ENCODE results near the gene TCL1B.

TCL1B gene

DNA sequence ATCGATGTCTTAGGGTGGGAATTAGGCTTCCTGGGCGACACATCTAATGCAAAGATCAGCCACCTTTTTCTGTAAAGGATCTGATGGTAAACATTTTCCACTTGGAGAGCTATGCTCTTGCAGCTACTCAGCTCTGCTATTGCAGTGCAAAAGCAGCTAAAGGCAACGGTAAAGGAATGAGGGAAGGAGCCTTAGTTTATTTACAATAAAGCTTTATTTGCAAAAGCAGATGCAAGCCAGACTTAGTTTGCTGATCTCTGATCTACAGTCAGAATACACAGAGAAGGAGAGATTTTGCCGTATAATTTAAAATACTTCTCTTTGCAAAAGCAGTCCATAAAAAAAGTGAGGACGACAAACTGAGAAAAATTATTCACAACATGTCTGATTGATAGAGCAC, 3.2 kb downstream of the TCL1B start:
- Histone ChIP-seq H3K79me2 (ENCODE audit: insufficient read depth, low read length) (0 out of 2 replicates have a peak, but pooled peaks cover 5% of the 10 kb centered on the region), H4K20me1 (ENCODE audit: low read depth, low read length) (no peaks in the 10 kb centered on the region), H3K9me3 (ENCODE audit: insufficient read depth, low read length) (no peaks in the 10 kb centered on the region), H3K4me2 (ENCODE audit: low read depth, low read length, poor library complexity, severe bottlenecking) (no peak overlapping the region), H3K27me3 (ENCODE audit: low read length) (no peaks in the 10 kb centered on the region), H2AFZ (ENCODE audit: low read depth, low read length, severe bottlenecking) (no peak overlapping the region), H3F3A (ENCODE audit: insufficient read depth) (0 out of 2 replicates have a peak, but pooled peaks cover 6% of the 10 kb centered on the region), H3K27ac (ENCODE audit: low read depth, low read length) (no peak overlapping the region), H3K9ac (ENCODE audit: low read length) (no peak overlapping the region), H3K9me2 (replicated peaks; ENCODE audit: insufficient read depth, low read length) (no peaks in the 10 kb centered on the region), H3K4me3 (ENCODE audit: insufficient read depth, low read length, poor library complexity, severe bottlenecking) (no peak overlapping the region), H3K36me3 (ENCODE audit: low read length) (no peaks in the 10 kb centered on the region)
- TF ChIP-seq, protein P1, sequence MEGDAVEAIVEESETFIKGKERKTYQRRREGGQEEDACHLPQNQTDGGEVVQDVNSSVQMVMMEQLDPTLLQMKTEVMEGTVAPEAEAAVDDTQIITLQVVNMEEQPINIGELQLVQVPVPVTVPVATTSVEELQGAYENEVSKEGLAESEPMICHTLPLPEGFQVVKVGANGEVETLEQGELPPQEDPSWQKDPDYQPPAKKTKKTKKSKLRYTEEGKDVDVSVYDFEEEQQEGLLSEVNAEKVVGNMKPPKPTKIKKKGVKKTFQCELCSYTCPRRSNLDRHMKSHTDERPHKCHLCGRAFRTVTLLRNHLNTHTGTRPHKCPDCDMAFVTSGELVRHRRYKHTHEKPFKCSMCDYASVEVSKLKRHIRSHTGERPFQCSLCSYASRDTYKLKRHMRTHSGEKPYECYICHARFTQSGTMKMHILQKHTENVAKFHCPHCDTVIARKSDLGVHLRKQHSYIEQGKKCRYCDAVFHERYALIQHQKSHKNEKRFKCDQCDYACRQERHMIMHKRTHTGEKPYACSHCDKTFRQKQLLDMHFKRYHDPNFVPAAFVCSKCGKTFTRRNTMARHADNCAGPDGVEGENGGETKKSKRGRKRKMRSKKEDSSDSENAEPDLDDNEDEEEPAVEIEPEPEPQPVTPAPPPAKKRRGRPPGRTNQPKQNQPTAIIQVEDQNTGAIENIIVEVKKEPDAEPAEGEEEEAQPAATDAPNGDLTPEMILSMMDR (IDR thresholded peaks at IDR 0.05; ENCODE audit: insufficient read depth, low read length, poor library complexity, severe bottlenecking): no peak
- no peak for TF ChIP-seq EZH2phosphoT487 (conservative IDR thresholded peaks at IDR 0.05; ENCODE audit: low read length)

DNA sequence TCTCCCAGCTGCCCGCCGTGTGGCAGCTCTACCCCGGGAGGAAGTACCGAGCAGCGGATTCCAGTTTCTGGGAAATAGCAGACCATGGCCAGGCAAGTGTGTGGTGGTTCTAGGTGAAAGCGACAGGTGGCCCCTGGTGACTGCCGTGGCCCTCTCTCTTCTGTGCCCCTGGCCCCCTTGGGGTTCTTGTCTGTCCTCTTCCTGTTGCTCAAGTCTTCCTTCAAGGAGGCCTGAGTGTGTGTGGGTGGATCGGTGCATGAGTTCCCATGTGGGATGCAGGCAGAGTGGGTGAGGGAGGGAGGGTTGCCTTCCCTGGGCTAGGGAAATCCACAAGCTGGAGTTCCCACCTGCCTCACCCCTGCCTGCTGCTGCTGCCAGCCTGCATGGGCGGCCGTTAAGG, 4.6 kb downstream of the TCL1B start:
- no peak overlapping the region for H3K9ac ChIP-seq (ENCODE audit: low read length)
- TF ChIP-seq, protein P1 (IDR thresholded peaks at IDR 0.05; ENCODE audit: insufficient read depth, low read length, poor library complexity, severe bottlenecking): no peak
- no peak for TF ChIP-seq EZH2phosphoT487 (conservative IDR thresholded peaks at IDR 0.05; ENCODE audit: low read length)
- no peak overlapping the region for H2AFZ ChIP-seq (ENCODE audit: low read depth, low read length, severe bottlenecking)
- no peaks in the 10 kb centered on the region for H4K20me1 ChIP-seq (ENCODE audit: low read depth, low read length)
- H3K9me3 ChIP-seq (ENCODE audit: insufficient read depth, low read length): no peaks in the 10 kb centered on the region
- H3K9me2 ChIP-seq (replicated peaks; ENCODE audit: insufficient read depth, low read length): no peaks in the 10 kb centered on the region
- no peak overlapping the region for H3K4me2 ChIP-seq (ENCODE audit: low read depth, low read length, poor library complexity, severe bottlenecking)
- H3K36me3 ChIP-seq (ENCODE audit: low read length): no peaks in the 10 kb centered on the region
- H3K27me3 ChIP-seq (ENCODE audit: low read length): no peaks in the 10 kb centered on the region
- 0 out of 2 replicates have a peak, but pooled peaks cover 5% of the 10 kb centered on the region for H3K79me2 ChIP-seq (ENCODE audit: insufficient read depth, low read length)
- H3F3A ChIP-seq (ENCODE audit: insufficient read depth): peaks cover 7% of the 10 kb centered on the region; the same call in 1 of the 2 replicates
- no peak overlapping the region for H3K4me3 ChIP-seq (ENCODE audit: insufficient read depth, low read length, poor library complexity, severe bottlenecking)
- H3K27ac ChIP-seq (ENCODE audit: low read depth, low read length): no peak overlapping the region

DNA sequence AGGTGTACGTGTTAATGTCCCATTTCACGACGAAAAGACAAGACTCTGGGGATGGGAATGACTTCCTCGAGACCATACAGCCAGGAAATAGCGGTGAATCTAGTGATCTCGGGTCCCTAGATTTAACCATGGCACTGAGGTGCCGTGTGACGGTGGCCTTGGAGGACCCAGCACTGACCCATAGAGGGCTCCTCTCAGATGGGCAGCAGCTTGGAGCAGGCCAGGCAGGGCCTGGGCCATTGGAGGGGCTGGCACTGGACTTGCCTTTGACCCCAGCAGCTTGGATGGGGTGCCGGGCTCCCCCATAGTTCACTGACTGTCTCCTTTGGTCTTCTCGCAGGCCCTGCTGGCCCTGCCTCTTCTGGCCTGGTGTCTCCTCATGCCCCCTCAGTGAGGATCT, 5.4 kb downstream of the TCL1B start:
- H3K4me3 ChIP-seq (ENCODE audit: insufficient read depth, low read length, poor library complexity, severe bottlenecking): no peak overlapping the region
- no peaks in the 10 kb centered on the region for H4K20me1 ChIP-seq (ENCODE audit: low read depth, low read length)
- H3K4me2 ChIP-seq (ENCODE audit: low read depth, low read length, poor library complexity, severe bottlenecking): no peak overlapping the region
- H3K9me3 ChIP-seq (ENCODE audit: insufficient read depth, low read length): no peaks in the 10 kb centered on the region
- no peaks in the 10 kb centered on the region for H3K9me2 ChIP-seq (replicated peaks; ENCODE audit: insufficient read depth, low read length)
- no peaks in the 10 kb centered on the region for H3K36me3 ChIP-seq (ENCODE audit: low read length)
- H3K27me3 ChIP-seq (ENCODE audit: low read length): no peaks in the 10 kb centered on the region
- TF ChIP-seq, protein P1 (IDR thresholded peaks at IDR 0.05; ENCODE audit: insufficient read depth, low read length, poor library complexity, severe bottlenecking): no peak
- TF ChIP-seq EZH2phosphoT487 (conservative IDR thresholded peaks at IDR 0.05; ENCODE audit: low read length): no peak
- no peak overlapping the region for H3K27ac ChIP-seq (ENCODE audit: low read depth, low read length)
- 0 out of 2 replicates have a peak, but pooled peaks cover 5% of the 10 kb centered on the region for H3K79me2 ChIP-seq (ENCODE audit: insufficient read depth, low read length)
- H2AFZ ChIP-seq (ENCODE audit: low read depth, low read length, severe bottlenecking): no peak overlapping the region
- H3F3A ChIP-seq (ENCODE audit: insufficient read depth): peaks cover 14% of the 10 kb centered on the region
- H3K9ac ChIP-seq (ENCODE audit: low read length): no peak overlapping the region
